ENCODE data around the gene SIGLEC6.
"Not testable (repeated sequence)": the region's sequence is repeated elsewhere in the genome, so short reads cannot be mapped to it uniquely, and the experiment has no call there.

The SIGLEC6 gene

DNA sequence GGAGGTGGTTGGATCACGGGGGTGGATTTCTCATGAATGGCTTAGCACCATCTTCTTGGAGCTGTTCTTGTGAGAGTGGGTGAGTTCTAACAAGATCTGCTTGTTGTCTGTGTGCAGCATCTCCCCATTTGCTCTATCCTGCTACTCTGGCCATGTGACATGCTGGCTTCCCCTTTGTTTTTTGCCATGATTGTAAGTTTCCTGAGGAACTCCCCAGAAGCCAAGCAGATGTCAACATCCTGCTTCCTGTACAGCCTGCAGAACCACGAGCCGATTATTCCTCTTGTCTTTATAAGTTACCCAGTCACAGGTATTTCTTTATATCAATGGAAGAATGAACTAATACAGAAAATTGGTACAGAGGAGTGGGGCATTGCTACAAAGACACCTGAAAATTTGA lies 27.6 kb downstream of the SIGLEC6 start:
- TF ChIP-seq, protein P1, sequence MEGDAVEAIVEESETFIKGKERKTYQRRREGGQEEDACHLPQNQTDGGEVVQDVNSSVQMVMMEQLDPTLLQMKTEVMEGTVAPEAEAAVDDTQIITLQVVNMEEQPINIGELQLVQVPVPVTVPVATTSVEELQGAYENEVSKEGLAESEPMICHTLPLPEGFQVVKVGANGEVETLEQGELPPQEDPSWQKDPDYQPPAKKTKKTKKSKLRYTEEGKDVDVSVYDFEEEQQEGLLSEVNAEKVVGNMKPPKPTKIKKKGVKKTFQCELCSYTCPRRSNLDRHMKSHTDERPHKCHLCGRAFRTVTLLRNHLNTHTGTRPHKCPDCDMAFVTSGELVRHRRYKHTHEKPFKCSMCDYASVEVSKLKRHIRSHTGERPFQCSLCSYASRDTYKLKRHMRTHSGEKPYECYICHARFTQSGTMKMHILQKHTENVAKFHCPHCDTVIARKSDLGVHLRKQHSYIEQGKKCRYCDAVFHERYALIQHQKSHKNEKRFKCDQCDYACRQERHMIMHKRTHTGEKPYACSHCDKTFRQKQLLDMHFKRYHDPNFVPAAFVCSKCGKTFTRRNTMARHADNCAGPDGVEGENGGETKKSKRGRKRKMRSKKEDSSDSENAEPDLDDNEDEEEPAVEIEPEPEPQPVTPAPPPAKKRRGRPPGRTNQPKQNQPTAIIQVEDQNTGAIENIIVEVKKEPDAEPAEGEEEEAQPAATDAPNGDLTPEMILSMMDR (conservative IDR thresholded peaks at IDR 0.05; ENCODE audit: low read depth, low read length): no peak
- no peaks in the 10 kb centered on the region for H4K20me1 ChIP-seq (ENCODE audit: insufficient read depth)
- no peaks in the 10 kb centered on the region for H3K4me1 ChIP-seq (ENCODE audit: low read depth, poor library complexity, severe bottlenecking)
- no peak overlapping the region for H3K4me3 ChIP-seq (IDR thresholded peaks at IDR 0.05; ENCODE audit: insufficient read depth, low read depth, low read length)
- no peak overlapping the region for H3K4me2 ChIP-seq
- H2AFZ ChIP-seq (ENCODE audit: low read depth): no peak overlapping the region
- no peaks in the 10 kb centered on the region for H3K79me2 ChIP-seq (ENCODE audit: insufficient read depth, low read depth)
- H3K9ac ChIP-seq: no peak overlapping the region
- no peaks in the 10 kb centered on the region for H3K36me3 ChIP-seq (ENCODE audit: insufficient read depth)
- no peaks in the 10 kb centered on the region for H3K27me3 ChIP-seq (ENCODE audit: insufficient read depth, low read depth)
- no peak overlapping the region for H3K27ac ChIP-seq

DNA sequence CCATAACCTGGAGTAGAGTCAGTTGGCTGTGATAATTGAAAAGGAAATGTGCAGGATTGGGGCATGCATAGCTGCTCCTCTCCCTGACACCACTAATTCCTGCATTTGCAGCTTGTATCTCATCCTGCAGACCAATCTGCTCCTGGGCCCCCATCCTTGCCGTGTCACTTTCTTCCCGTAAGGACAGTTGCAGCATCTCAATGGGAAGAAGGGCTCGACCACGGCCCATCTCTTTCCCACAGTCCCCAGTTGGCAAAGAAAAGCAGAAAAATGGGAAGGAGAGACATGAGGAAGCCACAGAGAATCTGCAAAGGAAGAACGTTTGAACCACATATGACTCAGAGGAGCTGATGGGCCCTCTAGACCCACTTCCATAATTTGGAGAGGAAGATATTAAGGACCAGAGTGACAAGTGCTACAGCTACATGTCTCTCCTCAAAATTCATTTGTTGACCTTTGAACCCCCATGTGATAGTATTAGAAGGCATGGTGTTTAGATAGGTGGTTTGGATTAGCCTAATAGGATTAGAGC lies 28.1 kb downstream of the SIGLEC6 start:
- Histone ChIP-seq H3K27ac (no peak overlapping the region), H3K27me3 (ENCODE audit: insufficient read depth, low read depth) (no peaks in the 10 kb centered on the region), H4K20me1 (ENCODE audit: insufficient read depth) (no peaks in the 10 kb centered on the region), H2AFZ (ENCODE audit: low read depth) (no peak overlapping the region), H3K4me1 (ENCODE audit: low read depth, poor library complexity, severe bottlenecking) (no peaks in the 10 kb centered on the region), H3K9ac (no peak overlapping the region), H3K4me2 (no peak overlapping the region), H3K79me2 (ENCODE audit: insufficient read depth, low read depth) (no peaks in the 10 kb centered on the region), H3K36me3 (ENCODE audit: insufficient read depth) (no peaks in the 10 kb centered on the region), H3K4me3 (IDR thresholded peaks at IDR 0.05; ENCODE audit: insufficient read depth, low read depth, low read length) (no peak overlapping the region)
- TF ChIP-seq, protein P1 (conservative IDR thresholded peaks at IDR 0.05; ENCODE audit: low read depth, low read length): no peak

DNA sequence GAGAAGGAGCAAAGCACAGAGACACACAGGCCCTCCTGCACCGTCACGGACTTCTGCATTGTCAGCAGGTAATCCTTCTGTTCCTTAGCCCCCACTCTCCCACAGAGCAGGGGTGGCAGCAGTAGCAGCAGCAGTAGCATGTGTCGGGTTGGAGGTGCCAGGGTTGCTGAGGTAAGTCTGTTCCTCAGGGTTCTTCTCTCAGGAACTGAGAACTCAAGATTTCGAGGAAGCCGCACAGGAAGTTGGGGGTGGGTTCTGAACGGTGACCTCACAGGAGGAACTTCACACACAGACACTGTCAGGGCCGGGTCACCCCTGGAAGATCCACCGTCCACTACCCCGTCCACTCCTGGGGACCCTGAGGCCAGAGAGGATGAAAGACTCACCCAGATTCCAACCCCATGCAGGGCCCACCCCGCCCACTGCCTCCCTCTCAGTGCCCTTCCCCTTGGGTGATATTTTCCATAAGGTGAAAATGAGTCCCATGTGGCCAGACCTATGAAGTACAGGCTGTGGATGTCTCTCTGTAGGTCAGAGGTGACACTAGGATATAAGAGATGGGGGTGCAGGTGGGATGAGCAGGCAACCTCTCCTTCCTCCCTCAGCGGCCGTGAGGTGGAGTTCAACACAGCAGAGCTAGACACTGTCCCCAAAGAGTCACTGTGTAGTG lies 29.7 kb downstream of the SIGLEC6 start, which contains the start of gene SIGLEC12:
Gene SIGLEC12, minus strand, starts transcription at position 207 of the 670 bp plus-strand sequence. Its CDS starts 67 bp downstream, at position 140.
- Histone ChIP-seq H4K20me1 (ENCODE audit: insufficient read depth) (no peaks in the 10 kb centered on the region), H3K9ac (no peak within 1 kb of the TSS), H3K27ac (no peak within 1 kb of the TSS), H3K27me3 (ENCODE audit: insufficient read depth, low read depth) (no peaks in the 10 kb centered on the region), H3K36me3 (ENCODE audit: insufficient read depth) (no peaks in the 10 kb centered on the region), H2AFZ (ENCODE audit: low read depth) (no peak within 1 kb of the TSS), H3K4me1 (ENCODE audit: low read depth, poor library complexity, severe bottlenecking) (no peaks in the 10 kb centered on the region), H3K79me2 (ENCODE audit: insufficient read depth, low read depth) (no peaks in the 10 kb centered on the region), H3K4me2 (no peak within 1 kb of the TSS), H3K4me3 (IDR thresholded peaks at IDR 0.05; ENCODE audit: insufficient read depth, low read depth, low read length) (no peak within 1 kb of the TSS)
- TF ChIP-seq, protein P1 (conservative IDR thresholded peaks at IDR 0.05; ENCODE audit: low read depth, low read length): no peak

DNA sequence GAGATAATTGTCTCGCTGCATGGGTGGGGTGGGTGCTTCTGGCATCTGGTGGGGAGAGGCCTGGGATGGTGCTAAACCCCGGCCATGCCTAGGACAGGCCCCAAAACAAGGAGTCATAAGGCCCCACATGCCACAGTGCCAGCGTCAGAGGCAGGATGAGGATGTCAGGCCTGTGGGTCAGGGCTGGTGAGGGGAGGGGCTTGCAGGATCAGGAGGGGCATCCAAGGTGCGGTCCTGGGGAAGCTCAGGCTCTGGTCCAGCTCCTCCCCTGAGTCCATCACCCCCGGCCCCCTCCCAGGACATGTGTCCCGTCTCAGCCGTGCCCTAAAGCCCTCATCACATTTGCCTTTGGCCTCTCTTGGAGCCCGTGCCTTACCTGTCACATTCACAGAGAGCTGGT lies 30.5 kb downstream of the SIGLEC6 start:
- H3K9ac ChIP-seq; H3K4me1 ChIP-seq (ENCODE audit: low read depth, poor library complexity, severe bottlenecking); H3K79me2 ChIP-seq (ENCODE audit: insufficient read depth, low read depth); H3K27ac ChIP-seq; H3K4me2 ChIP-seq; H2AFZ ChIP-seq (ENCODE audit: low read depth); H3K36me3 ChIP-seq (ENCODE audit: insufficient read depth); H3K27me3 ChIP-seq (ENCODE audit: insufficient read depth, low read depth); H4K20me1 ChIP-seq (ENCODE audit: insufficient read depth); H3K4me3 ChIP-seq (IDR thresholded peaks at IDR 0.05; ENCODE audit: insufficient read depth, low read depth, low read length): not testable (repeated sequence)

DNA sequence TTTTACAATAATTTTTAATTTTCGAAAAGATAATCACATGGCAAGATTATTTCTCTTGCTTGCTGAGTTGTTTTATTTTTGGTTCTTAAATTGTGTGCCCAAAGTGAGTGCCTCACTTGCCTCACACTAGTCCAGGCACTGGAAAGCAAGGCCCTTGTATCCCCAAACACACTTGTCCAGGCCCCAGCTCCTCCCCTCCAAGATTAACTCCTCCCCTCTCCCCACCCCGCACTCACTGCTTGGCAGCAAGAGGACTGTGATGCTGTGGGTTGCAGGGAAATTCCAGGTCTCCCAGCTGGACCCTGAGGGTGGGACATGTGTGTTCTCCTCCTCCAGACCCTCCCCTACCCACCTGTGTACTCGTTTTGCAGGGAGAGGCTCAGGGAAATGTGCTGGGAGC lies 33.8 kb downstream of the SIGLEC6 start:
- H3K27me3 ChIP-seq (ENCODE audit: insufficient read depth, low read depth): no peaks in the 10 kb centered on the region
- no peaks in the 10 kb centered on the region for H3K4me1 ChIP-seq (ENCODE audit: low read depth, poor library complexity, severe bottlenecking)
- H3K4me3 ChIP-seq (IDR thresholded peaks at IDR 0.05; ENCODE audit: insufficient read depth, low read depth, low read length): no peak overlapping the region
- H3K4me2 ChIP-seq: no peak overlapping the region
- no peak overlapping the region for H3K27ac ChIP-seq
- no peaks in the 10 kb centered on the region for H3K79me2 ChIP-seq (ENCODE audit: insufficient read depth, low read depth)
- no peak overlapping the region for H2AFZ ChIP-seq (ENCODE audit: low read depth)
- no peaks in the 10 kb centered on the region for H4K20me1 ChIP-seq (ENCODE audit: insufficient read depth)
- no peak overlapping the region for H3K9ac ChIP-seq
- H3K36me3 ChIP-seq (ENCODE audit: insufficient read depth): no peaks in the 10 kb centered on the region
- TF ChIP-seq, protein P1 (conservative IDR thresholded peaks at IDR 0.05; ENCODE audit: low read depth, low read length): no peak

All from KMS-11 (cell line).